ENCODE measurements around the gene GALNT16. TPM values are rescaled to one million over a fixed set of nuclear protein-coding genes. Genes with fewer than 3 reads are reported as not detected.

GALNT16 gene
- polyA plus RNA-seq, 1 experiment: 1.7 TPM

DNA sequence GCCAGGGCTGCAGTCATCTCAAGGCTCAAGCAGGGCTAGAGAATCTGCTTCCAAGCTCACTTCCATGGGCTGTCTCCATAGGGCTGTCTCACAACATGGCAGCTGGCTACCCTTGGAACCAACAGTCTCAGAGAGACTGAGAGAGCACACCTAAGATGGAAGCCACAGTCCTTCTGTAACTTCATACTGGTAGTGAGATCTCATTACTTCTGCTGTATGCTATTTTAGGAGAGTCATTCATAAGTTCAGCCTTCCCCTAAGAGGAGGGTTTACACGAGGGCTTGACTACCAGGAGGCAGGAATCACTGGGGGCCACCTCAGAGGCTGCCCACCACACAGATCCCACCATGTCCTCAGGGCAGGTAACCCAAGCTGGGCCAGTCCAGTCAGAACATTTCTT, 108.4 kb downstream of the GALNT16 start:
- peaks cover 1% of the 10 kb centered on the region; the same call in 1 of the 2 replicates for H3K36me3 ChIP-seq (ENCODE audit: control insufficient read depth, insufficient read depth, low read length)
- CTCF ChIA-PET: interaction anchor here (1.0 to 2.2 kb wide), 5 partner anchors 8 to 127 kb away, joined by 3 to 9 read pairs (median 5); no protein-coding TSS in a partner anchor

DNA sequence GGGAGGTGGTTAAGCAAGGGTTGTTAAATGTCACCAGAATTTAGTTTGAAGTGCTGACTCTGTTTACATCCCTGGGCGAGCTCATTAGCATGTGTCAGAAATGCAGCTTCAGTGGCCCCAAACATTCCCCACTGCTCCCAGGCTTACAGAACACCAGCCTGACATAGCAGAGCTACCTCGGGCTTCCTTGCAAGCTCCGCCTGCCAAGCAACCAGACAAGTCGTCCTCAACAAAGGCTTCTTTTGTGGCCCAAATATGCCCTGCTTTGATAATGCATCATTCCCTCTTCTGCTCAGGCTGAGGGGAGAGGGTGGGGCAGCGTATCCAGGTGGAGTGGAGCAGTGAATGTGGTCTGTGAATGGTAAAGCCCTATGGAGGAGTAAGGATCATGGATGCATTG, 110.1 kb downstream of the GALNT16 start:
- no peaks in the 10 kb centered on the region for H3K27me3 ChIP-seq (ENCODE audit: control insufficient read depth, insufficient read depth, low read length)
- no peak overlapping the region for H3K4me3 ChIP-seq (ENCODE audit: low read depth, low read length)
- no peak for DNase-seq (ENCODE audit: low read depth)
- TF ChIP-seq, protein P1, sequence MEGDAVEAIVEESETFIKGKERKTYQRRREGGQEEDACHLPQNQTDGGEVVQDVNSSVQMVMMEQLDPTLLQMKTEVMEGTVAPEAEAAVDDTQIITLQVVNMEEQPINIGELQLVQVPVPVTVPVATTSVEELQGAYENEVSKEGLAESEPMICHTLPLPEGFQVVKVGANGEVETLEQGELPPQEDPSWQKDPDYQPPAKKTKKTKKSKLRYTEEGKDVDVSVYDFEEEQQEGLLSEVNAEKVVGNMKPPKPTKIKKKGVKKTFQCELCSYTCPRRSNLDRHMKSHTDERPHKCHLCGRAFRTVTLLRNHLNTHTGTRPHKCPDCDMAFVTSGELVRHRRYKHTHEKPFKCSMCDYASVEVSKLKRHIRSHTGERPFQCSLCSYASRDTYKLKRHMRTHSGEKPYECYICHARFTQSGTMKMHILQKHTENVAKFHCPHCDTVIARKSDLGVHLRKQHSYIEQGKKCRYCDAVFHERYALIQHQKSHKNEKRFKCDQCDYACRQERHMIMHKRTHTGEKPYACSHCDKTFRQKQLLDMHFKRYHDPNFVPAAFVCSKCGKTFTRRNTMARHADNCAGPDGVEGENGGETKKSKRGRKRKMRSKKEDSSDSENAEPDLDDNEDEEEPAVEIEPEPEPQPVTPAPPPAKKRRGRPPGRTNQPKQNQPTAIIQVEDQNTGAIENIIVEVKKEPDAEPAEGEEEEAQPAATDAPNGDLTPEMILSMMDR (IDR thresholded peaks at IDR 0.05; ENCODE audit: insufficient read depth, low read depth, low read length): no peak
- ChIA-PET POLR2A (no interaction called here), CTCF (interaction anchor here (0.8 to 2.2 kb wide), 6 partner anchors 15 to 127 kb away, joined by 3 to 9 read pairs (median 3); no protein-coding TSS in a partner anchor)
- H3K36me3 ChIP-seq (ENCODE audit: control insufficient read depth, insufficient read depth, low read length): peaks cover 1% of the 10 kb centered on the region; the same call in 1 of the 2 replicates

More for the DNA sequence above, 108.4 kb downstream of the GALNT16 start:
- Histone ChIP-seq H3K4me3 (ENCODE audit: low read depth, low read length) (no peak overlapping the region), H3K27me3 (ENCODE audit: control insufficient read depth, insufficient read depth, low read length) (no peaks in the 10 kb centered on the region)
- DNase-seq (ENCODE audit: low read depth): no peak
- POLR2A ChIA-PET: no interaction called here
- TF ChIP-seq, protein P1 (IDR thresholded peaks at IDR 0.05; ENCODE audit: insufficient read depth, low read depth, low read length): no peak

DNA sequence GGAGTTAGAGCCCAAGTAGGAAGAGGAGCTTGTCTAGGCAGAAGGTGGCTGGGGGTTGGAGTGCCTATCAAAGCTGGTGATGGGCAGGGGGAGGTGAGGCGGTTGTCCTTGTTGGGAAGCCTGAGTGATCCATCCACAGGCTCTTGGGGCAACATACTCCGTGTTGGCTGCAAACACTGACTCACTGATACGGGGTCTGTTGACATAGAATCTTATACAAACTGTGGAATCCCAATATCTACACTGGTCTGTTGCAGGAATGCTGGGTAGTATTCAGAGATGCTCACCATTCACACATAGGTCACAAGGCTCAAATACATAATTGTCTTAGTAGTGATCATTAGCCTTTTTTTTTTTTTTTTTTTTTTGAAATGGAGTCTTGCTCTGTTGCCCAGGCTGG, 112.2 kb downstream of the GALNT16 start:
- CTCF ChIA-PET: interaction anchor here (0.9 kb wide), 1 partner anchor 25 kb away, joined by 3 read pairs; no protein-coding TSS in a partner anchor
- TF ChIP-seq, protein P1 (IDR thresholded peaks at IDR 0.05; ENCODE audit: insufficient read depth, low read depth, low read length): no peak
- Histone ChIP-seq H3K4me3 (ENCODE audit: low read depth, low read length) (no peak overlapping the region), H3K36me3 (ENCODE audit: control insufficient read depth, insufficient read depth, low read length) (peaks cover 1% of the 10 kb centered on the region; the same call in 1 of the 2 replicates), H3K27me3 (ENCODE audit: control insufficient read depth, insufficient read depth, low read length) (no peaks in the 10 kb centered on the region)
- POLR2A ChIA-PET: no interaction called here
- no peak for DNase-seq (ENCODE audit: low read depth)

DNA sequence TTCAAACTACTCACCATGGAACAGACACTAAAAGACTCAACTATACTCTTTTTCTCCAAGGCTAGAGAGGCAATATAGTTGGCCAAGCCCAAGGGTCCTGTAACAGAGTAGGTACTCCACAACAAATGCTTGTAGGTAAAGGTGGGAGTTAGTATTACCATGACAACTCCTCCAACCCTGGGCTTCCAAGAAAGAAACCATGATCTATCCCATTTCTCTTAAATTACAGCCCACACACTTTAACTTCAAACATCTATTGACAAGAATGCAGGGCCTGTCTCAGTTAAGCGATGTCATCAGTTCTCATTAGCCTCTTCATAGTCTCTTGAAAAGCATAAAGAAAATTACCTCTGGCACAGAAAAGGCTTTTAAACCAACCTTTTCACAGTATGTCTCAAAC, 113.1 kb downstream of the GALNT16 start:
- Histone ChIP-seq H3K36me3 (ENCODE audit: control insufficient read depth, insufficient read depth, low read length) (peaks cover 1% of the 10 kb centered on the region; the same call in 1 of the 2 replicates), H3K4me3 (ENCODE audit: low read depth, low read length) (no peak overlapping the region), H3K27me3 (ENCODE audit: control insufficient read depth, insufficient read depth, low read length) (no peaks in the 10 kb centered on the region)
- TF ChIP-seq, protein P1 (IDR thresholded peaks at IDR 0.05; ENCODE audit: insufficient read depth, low read depth, low read length): no peak
- ChIA-PET CTCF (no interaction called here), POLR2A (no interaction called here)
- DNase-seq (ENCODE audit: low read depth): no peak

DNA sequence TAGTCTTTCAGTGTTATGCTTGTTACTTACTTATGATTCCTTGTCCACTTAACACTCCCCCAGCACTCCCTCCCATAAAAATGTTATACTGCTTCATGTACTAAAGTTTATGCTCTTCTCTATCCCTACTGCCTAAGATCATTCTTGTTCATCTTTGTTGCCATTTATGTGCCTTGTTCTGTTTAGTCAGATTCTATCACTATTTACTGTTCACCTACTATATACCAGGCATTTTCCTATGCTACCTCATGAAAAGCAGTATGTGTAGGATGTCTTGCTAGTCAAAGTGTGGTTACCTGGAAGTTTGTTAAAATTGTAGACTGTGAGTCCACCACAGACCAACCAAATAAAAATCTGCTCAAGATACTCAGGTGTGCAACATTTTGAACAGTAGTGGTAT, 114.3 kb downstream of the GALNT16 start:
- Histone ChIP-seq H3K36me3 (ENCODE audit: control insufficient read depth, insufficient read depth, low read length) (peaks cover 1% of the 10 kb centered on the region; the same call in 1 of the 2 replicates), H3K27me3 (ENCODE audit: control insufficient read depth, insufficient read depth, low read length) (no peaks in the 10 kb centered on the region), H3K4me3 (ENCODE audit: low read depth, low read length) (no peak overlapping the region)
- POLR2A ChIA-PET: interaction anchor here (0.5 kb wide), 1 partner anchor 9 kb away, joined by 8 read pairs; no protein-coding TSS in a partner anchor
- no peak for DNase-seq (ENCODE audit: low read depth)
- CTCF ChIA-PET: no interaction called here
- TF ChIP-seq, protein P1 (IDR thresholded peaks at IDR 0.05; ENCODE audit: insufficient read depth, low read depth, low read length): no peak

Data from BJ (cell line).